Parathyroid adenoma (tissue), 2 donors: ENCODE measurements around the gene LCT.

Source experiments
- H2AFZ ChIP-seq: fragments of 300-600 bp; sonication (generic); one replicate; pipeline ENCODE4 v1.7.0; 2017; ENCODE audit warnings: antibody characterized with exemption, mild to moderate bottlenecking
- H3K27ac ChIP-seq: fragments of 300-600 bp; sonication (generic); one replicate; pipeline ENCODE4 v1.7.0; 2017
- H3K27me3 ChIP-seq: fragments of 300-600 bp; sonication (generic); one replicate; pipeline ENCODE4 v1.7.0; 2017; ENCODE audit warnings: low read length; ENCODE audit not compliant: control insufficient read depth, insufficient read depth
- H3K36me3 ChIP-seq: fragments of 300-600 bp; sonication (generic); one replicate; pipeline ENCODE4 v1.7.0; 2017; ENCODE audit warnings: low read length; ENCODE audit not compliant: control insufficient read depth, insufficient read depth
- H3K4me1 ChIP-seq: fragments of 300-600 bp; sonication (generic); one replicate; pipeline ENCODE4 v1.7.0; 2017; ENCODE audit warnings: control low read depth
- H3K4me2 ChIP-seq: fragments of 300-600 bp; sonication (generic); one replicate; pipeline ENCODE4 v1.7.0; 2017; ENCODE audit warnings: low read length
- H3K4me3 ChIP-seq: fragments of 300-600 bp; sonication (generic); one replicate; pipeline ENCODE4 v1.7.0; 2017; ENCODE audit warnings: low read depth, low read length
- H3K79me2 ChIP-seq: fragments of 300-600 bp; sonication (generic); one replicate; pipeline ENCODE4 v1.7.0; 2017; ENCODE audit warnings: control low read depth
- H3K9ac ChIP-seq: fragments of 300-600 bp; sonication (generic); one replicate; pipeline ENCODE4 v1.7.0; 2017; ENCODE audit warnings: mild to moderate bottlenecking
- H3K9me3 ChIP-seq: fragments of 300-600 bp; sonication (generic); one replicate; pipeline ENCODE4 v1.7.0; 2017; ENCODE audit warnings: low read length; ENCODE audit not compliant: control insufficient read depth
- CTCF ChIP-seq: fragments of 300-600 bp; sonication (generic); IDR thresholded peaks from one replicate; pipeline ENCODE4 v1.7.0; 2017; ENCODE audit warnings: antibody characterized with exemption, mild to moderate bottlenecking
- donor health status: primary hyperparathyroidism.

LCT gene

GRCh38 chr2:135820003-135820618 lies 16.9 kb downstream of the LCT start:
- Histone ChIP-seq H3K79me2 (no peaks in the 10 kb centered on the region), H3K4me3 (no peak overlapping the region), H3K4me1 (no peaks in the 10 kb centered on the region), H3K27me3 (no peaks in the 10 kb centered on the region), H3K9ac (no peak overlapping the region), H3K4me2 (no peak overlapping the region), H3K9me3 (no peaks in the 10 kb centered on the region), H3K27ac (no peak overlapping the region), H3K36me3 (no peaks in the 10 kb centered on the region), H2AFZ (no peak overlapping the region)
- TF ChIP-seq CTCF: no peak

GRCh38 chr2:135818937-135819610 lies 17.9 kb downstream of the LCT start:
- no peak overlapping the region for H3K9ac ChIP-seq
- H3K9me3 ChIP-seq: no peaks in the 10 kb centered on the region
- H3K27me3 ChIP-seq: no peaks in the 10 kb centered on the region
- no peak overlapping the region for H3K27ac ChIP-seq
- H3K4me2 ChIP-seq: no peak overlapping the region
- no peak for TF ChIP-seq CTCF
- no peak overlapping the region for H2AFZ ChIP-seq
- no peaks in the 10 kb centered on the region for H3K4me1 ChIP-seq
- no peak overlapping the region for H3K4me3 ChIP-seq
- H3K36me3 ChIP-seq: no peaks in the 10 kb centered on the region
- H3K79me2 ChIP-seq: no peaks in the 10 kb centered on the region

- Histone ChIP-seq H3K9me3 (no peaks in the 10 kb centered on the region), H3K4me1 (no peaks in the 10 kb centered on the region), H3K4me2 (no peak overlapping the region)
Observed at GRCh38 chr2:135817951-135818350, 19.0 kb downstream of the LCT start.

GRCh38 chr2:135817466-135817865 lies 19.5 kb downstream of the LCT start:
- H3K4me1 ChIP-seq: no peaks in the 10 kb centered on the region
- no peaks in the 10 kb centered on the region for H3K27me3 ChIP-seq
- TF ChIP-seq CTCF: no peak
- no peaks in the 10 kb centered on the region for H3K79me2 ChIP-seq
- H3K9ac ChIP-seq: no peak overlapping the region
- H3K4me3 ChIP-seq: no peak overlapping the region
- H2AFZ ChIP-seq: no peak overlapping the region
- no peaks in the 10 kb centered on the region for H3K36me3 ChIP-seq
- H3K9me3 ChIP-seq: no peaks in the 10 kb centered on the region
- H3K27ac ChIP-seq: no peak overlapping the region
- H3K4me2 ChIP-seq: no peak overlapping the region

More at GRCh38 chr2:135817951-135818350, 19.0 kb downstream of the LCT start:
- H3K4me3 ChIP-seq: no peak overlapping the region
- H3K79me2 ChIP-seq: no peaks in the 10 kb centered on the region
- no peak overlapping the region for H2AFZ ChIP-seq
- H3K27ac ChIP-seq: no peak overlapping the region
- H3K36me3 ChIP-seq: no peaks in the 10 kb centered on the region
- H3K9ac ChIP-seq: no peak overlapping the region
- no peak for TF ChIP-seq CTCF
- no peaks in the 10 kb centered on the region for H3K27me3 ChIP-seq

- H3K27ac ChIP-seq: no peak overlapping the region
- no peak overlapping the region for H3K9ac ChIP-seq
- H3K27me3 ChIP-seq: no peaks in the 10 kb centered on the region
- H3K4me3 ChIP-seq: no peak overlapping the region
- H3K36me3 ChIP-seq: no peaks in the 10 kb centered on the region
- H2AFZ ChIP-seq: no peak overlapping the region
- no peak overlapping the region for H3K4me2 ChIP-seq
- TF ChIP-seq CTCF: no peak
- H3K4me1 ChIP-seq: no peaks in the 10 kb centered on the region
- H3K9me3 ChIP-seq: no peaks in the 10 kb centered on the region
- H3K79me2 ChIP-seq: no peaks in the 10 kb centered on the region
Observed at GRCh38 chr2:135815269-135815668, 21.7 kb downstream of the LCT start.
